ENCODE data around the gene RIBC2. TPM values are rescaled to one million over a fixed set of nuclear protein-coding genes. Genes with fewer than 3 reads are reported as not detected.
A peak's percentile ranks its signal among the peaks of the same experiment; 100 is the strongest.

Gene RIBC2
- total and polyA plus RNA-seq, 2 of the 13 experiments (the other 11 are each of a cell fraction or from before 2014, with no cell fraction given) = 0.55 TPM; not detected in 1

GRCh38 chr22:45442116-45442515, 28.6 kb downstream of the RIBC2 start (continued):
- TF ChIP-seq KIAA2018 (CRISPR knock-in tag; IDR thresholded peaks at IDR 0.05; ENCODE audit: borderline replicate concordance) (no peak), ZNF572 (CRISPR knock-in tag; IDR thresholded peaks at IDR 0.05) (no peak), ZNF773 (CRISPR knock-in tag; IDR thresholded peaks at IDR 0.05; ENCODE audit: borderline replicate concordance) (no peak), CBX1 (IDR thresholded peaks at IDR 0.05; ENCODE audit: low read depth) (no peak), BCL6 (CRISPR knock-in tag; IDR thresholded peaks at IDR 0.05) (peak; percentile 41; the same call in 1 of the 2 replicates), KDM1A (CRISPR knock-in tag; IDR thresholded peaks at IDR 0.05) (no peak), ZNF44 (CRISPR knock-in tag; IDR thresholded peaks at IDR 0.05) (no peak), ETS1 (CRISPR knock-in tag; IDR thresholded peaks at IDR 0.05) (no peak), AFF4 (CRISPR knock-in tag; IDR thresholded peaks at IDR 0.05) (no peak), ZNF333 (CRISPR knock-in tag; IDR thresholded peaks at IDR 0.05; ENCODE audit: borderline replicate concordance) (no peak), STAT5B (CRISPR knock-in tag; IDR thresholded peaks at IDR 0.05) (no peak), GFI1 (CRISPR knock-in tag; IDR thresholded peaks at IDR 0.05; ENCODE audit: borderline replicate concordance) (no peak), MXI1 (IDR thresholded peaks at IDR 0.05; ENCODE audit: borderline replicate concordance, low read depth, low read length) (no peak), ZFP91 (CRISPR knock-in tag; IDR thresholded peaks at IDR 0.05; ENCODE audit: borderline replicate concordance) (no peak), KDM6A (CRISPR knock-in tag; IDR thresholded peaks at IDR 0.05; ENCODE audit: low read depth) (peak; percentile 66; the same call in 1 of the 2 replicates)

Data from HepG2 (cell line).